HS-5 (cell line): ENCODE results near the gene CYP2U1.

Experiments
- DNase-seq: peaks from one replicate; pipeline ENCODE4 v3.0.0-alpha.2; 2012; ENCODE audit warnings: low read depth

Gene CYP2U1

DNA sequence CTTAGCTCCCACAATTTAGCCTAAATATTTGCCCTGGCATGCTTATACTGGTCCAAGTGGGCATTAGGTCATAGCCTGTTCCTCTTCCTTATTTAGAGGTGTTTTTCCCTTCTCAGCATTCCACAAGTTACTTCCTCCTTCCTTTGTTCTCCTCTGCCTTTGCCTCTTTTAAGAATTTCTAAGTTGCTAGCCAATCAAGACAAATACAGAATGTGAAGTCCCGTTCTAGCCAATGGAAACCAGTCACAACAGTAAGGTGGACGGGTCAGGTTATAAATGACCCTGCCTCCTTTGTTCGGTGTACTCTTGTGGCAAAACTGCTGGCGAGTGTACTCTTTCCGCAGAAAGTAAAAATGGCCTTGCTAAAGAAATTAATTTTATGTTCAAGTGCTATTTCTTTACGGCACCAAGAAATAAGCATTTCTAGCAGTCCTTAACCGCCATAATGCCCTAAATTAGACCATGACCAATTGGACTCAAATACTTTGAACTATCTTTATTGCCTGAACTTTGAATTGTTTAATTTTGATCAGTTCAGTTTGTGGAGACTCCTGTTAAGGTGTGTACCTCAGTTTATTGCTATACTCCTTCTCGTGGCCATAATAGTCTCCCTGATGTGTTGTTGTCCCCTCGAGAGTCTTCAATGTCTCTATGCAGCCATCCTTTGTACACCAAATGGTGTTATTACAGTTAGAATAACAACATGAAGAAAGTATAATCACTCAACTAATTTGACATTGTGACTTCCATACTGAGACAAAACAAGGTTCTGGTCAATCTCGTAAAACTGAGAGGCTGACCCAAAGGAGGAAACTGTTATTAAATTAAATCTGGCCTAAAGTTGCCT is 56.8 kb downstream of the CYP2U1 start:
- no peak for DNase-seq

DNA sequence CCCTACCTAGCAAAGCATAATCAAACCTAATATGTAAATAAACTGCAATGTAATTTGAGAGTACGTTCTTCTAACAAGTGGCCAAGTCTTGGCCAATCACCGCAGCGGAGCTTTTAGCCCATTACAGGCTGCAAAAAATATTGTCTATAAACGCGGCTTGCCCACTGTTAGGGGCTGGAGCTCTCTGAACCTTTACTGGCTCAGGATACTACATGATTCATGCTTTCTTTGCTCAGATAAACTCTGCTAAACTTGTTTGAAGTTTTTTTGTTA is 57.4 kb downstream of the CYP2U1 start:
- DNase-seq: no peak

DNA sequence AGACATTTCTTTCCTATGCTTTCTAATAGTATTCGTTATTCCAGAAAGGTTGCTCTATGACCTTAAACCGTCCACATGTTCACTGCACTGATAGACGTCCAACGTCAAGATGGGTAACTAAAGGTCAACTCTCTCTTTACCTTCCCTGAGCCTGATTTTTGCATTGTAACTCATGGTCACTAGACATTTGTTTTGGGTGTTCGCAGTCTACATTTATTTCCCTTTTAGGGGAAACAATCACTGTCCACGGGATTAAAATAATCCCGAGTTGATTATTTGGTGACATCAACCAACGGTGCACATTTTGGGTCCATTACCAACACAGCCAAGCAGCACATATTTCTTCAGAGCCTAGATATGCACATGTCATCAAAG is 57.8 kb downstream of the CYP2U1 start:
- DNase-seq: no peak

DNA sequence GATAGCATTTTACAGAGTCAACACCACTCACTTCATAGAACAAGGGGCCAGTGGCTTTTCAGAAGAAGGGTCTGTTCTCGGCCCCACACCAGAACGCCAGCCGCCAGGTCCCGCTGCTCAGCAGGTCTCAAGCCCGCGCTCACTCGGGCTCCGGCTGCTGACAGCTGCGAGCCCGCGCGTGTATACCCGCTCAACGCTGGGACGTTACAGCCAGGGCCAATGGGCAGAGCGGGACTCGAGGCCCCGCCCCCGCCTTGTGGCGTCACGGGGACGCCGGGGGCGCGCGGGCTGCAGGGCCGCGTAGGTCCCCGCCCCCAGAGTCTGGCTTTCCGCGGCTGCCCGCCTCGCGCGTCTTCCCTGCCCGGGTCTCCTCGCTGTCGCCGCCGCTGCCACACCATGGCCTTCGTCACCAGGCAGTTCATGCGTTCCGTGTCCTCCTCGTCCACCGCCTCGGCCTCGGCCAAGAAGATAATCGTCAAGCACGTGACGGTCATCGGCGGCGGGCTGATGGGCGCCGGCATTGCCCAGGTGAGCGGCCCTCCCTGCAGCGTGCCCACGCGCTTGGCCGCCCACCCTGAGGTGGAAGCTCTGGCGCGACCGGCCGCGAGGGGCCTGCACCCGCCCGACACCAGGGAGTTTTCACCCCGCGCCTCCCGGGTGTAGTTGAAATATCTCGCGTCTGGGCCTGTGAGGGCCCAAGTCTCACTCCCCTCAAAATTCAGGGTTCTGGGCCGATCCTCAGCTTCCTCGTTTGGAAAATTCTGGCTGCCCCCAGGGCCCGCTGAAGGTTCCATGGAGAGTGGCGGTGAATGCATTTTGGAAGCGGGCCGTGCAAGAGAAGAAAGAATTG is 58.4 kb downstream of the CYP2U1 start, which contains the start of gene HADH:
Gene HADH, plus strand, starts transcription at position 353 of the 850 bp plus-strand sequence. Its CDS starts 44 bp downstream, at position 397.
- DNase-seq: no peak

DNA sequence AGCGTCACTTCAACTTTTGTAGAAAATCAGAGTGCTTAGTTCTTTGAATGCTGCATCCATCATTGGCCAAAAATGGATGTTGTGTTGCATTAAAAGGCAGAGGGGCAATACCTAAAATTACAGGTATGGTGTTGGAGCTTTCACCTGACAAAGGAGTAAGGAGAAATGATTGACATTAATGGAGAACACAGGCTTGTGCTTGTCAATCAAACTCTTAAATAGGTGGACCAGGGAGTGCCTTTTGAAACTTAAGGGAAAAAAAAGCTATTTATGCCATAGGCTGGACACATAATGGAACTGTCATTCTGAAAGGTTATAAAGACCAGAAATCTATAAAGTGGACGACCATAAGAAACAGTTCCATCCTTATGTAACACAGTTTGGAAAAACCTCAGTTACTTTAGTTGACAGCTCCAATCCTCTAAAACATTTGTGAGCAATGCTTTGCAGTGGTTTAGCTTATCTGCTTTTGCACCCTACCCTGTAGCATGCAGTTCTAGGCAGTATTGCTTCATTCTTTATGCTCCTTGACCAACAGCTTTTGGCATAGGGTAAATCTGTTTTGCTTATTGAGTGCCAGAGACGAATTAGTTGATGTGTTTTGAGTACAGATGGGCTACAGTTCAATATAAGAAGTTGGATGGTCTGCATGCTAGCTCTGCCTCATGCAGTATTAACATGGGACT is 60.7 kb downstream of the CYP2U1 start:
- no peak for DNase-seq

DNA sequence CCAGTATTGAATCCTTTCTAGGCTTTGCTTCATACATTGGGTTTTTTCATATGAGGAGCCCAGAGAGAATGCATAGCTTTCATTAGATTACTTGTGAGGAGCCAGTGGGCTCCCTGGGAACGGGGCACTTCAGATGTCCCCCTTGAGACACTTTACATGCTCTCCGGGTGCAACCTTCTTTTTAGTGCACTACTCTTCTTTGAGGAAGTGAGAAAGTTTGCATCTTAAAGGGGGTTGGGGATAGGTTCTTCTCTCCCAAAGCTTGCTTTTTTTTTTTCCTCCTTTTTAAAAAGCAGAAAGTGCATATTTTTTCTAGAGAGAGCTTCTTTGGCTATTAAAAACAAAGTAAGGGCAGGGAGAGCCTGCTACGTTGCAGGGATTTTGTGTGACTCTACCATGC is 62.6 kb downstream of the CYP2U1 start:
- no peak for DNase-seq

DNA sequence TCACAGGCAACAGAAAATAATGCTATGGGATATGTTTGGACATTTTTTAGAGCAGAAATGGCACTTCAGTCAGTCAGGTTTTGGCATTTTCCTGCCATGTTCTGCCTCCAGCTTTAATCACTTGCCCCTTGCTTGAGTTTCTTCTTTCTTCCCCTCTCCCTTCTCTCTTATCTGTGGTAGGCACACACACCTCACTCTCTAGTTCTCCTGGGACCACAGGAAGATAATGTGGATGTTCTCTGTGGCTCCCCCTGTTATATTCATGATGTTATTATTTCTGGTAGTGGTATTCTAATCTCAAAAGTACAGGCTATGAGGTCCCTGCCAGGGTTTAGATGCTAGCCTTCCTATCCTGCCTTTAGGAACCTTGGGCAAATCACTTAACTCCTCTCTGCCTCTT is 63.5 kb downstream of the CYP2U1 start:
- no peak for DNase-seq

DNA sequence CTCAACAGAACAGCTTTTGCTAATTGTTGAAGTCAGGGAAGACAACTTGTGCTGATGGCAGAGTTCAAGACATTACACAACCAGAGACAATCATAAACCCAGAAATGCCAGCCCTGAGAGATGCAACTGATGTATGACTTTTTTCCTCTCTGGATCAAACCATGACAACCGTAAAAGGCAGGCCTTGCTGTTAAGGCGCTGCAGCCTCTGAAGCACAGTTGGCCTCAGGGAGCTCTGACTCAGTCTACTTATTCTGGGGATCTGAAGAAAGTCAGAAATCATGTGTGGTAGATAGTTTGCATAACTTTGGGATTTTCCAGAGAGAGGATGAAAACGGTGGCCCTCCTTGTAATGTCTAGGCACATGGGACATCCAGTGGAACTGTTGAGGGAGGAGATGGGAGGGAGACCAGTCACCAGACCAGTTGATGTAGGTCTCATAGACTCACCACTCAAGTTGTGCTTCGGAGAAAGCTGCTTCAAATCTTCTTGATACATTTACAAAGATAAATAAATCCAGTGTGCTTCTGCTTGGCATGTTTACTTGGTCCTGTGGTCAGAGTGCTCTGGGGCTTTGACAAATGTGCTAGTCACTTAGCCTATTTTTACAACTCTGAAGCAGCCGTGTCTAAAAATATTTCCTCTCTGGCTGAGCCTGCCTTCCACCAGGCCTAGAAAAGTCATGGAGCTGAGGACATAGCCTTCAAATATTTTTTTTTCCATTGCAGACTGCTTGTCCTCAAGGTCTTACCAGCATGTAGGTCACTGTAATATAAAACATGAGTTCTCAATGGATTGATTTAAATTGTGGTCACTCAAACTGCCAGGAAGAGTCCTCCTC is 65.8 kb downstream of the CYP2U1 start:
- DNase-seq: no peak

DNA sequence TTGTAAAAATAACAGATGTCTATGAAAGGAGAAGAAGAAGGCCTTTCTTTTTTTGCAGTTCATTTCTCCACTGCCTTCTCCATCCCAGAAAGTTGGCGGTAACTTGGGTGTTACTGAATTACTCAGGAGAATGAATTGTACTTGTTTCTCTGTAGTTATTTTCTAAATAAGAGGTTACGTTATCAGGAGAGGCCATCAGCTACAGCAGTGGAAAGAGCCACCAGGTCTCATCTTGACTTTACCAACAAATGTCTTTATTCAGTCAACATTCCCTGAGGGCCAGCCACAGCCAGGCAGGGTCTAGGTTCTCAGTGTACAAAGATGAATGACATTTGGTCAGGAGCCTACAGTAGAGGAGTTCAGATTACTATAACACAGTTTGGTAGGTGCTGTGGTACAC is 66.4 kb downstream of the CYP2U1 start:
- no peak for DNase-seq

DNA sequence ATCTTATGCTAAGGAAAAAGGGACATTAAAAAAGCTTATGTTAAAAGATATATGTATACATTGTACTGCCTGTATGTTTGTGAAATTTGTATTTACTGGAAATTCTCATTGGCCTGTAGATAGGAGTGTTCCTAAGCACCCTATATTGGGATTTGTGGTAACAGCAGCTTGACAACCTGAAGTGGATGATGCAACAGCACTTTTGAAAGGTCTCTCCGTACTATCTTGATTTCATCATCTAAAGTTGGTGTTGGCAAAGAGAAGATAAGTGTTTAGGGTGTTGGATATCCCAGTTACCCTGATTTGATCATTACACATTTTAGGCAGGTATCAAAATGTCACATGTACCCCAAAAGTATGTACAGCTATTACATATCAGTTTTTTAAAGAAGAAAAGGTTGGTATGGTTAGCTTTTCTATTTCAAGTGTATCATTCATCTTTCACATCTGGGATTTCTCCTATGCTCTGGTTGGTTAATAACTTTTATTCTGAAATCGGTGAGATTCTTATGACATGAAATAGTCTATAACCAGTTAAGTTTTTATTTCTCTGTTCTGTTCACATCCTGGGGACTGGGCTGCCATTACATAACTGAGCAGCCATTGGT is 68.7 kb downstream of the CYP2U1 start:
- DNase-seq: no peak

DNA sequence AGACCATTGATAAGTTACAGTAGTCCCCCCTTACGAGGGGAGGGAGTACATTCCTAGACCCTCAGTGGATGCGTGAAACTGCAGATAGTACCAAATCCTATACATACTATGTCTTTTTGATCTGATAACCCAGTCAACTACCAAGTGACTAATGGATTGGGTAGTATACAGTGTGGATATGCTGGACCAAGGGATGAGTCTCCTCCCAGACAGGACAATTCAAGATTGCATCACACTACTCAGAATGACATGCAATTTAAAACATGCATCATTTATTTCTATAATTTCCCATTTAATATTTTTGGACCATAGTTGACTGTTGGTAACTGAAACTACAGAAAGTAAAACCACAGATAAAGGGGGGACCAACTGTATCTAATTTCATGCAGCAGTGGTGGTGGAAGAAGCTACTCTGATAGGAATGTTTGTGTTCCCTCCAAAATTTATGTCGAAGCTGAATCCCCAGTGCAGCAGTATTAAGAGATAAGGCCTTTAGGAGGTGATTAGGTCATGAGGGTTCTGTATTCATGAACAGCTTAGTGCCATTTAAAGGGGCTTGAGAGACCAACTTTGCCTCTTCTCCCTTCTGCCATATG is 70.3 kb downstream of the CYP2U1 start:
- no peak for DNase-seq
